ENCODE results near the gene RIMS1.
"Not testable (repeated sequence)": the region's sequence is repeated elsewhere in the genome, so short reads cannot be mapped to it uniquely, and the experiment has no call there.

RIMS1 gene

DNA sequence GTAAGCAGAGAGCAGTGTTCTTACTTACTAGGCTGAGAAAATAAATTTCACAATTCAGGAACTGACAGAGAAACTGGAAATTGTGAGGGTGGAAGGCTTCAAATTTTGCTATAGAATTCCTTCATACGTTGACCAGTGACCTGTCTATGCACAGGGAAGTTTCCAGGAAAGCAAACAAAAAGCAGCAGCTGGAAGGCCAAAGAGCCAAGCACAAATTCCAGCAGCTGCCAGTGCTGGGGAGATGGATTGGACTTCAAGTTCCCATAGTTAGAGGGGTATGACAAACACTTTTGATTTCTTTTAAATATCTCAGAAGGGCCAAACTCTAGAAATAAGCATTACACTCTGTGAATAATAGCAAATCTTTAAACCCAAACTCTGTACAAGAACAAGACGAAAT is 436.4 kb downstream of the RIMS1 start:
- in situ Hi-C loops (cut with HindIII; ENCODE audit: low sequenced_read_pairs) = no loop called here

DNA sequence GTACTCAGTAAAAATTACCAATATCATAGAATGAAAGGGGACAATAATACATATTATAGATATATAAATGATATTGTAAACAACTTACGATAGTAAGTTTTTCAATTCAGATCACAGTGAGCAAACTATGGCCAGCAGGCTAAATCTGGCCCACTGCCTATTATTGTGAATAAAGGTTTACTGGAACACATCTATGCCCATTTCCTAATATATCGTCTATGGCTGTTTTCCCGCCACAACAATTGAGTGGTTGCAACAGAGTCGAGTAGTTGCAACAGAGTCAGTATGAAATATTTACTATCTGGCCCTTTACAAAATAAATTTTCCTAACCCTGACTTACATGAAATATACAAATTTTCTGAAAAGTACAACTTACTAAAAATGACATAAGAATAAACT is 438.2 kb downstream of the RIMS1 start:
- in situ Hi-C loops (cut with HindIII; ENCODE audit: low sequenced_read_pairs) = no loop called here

DNA sequence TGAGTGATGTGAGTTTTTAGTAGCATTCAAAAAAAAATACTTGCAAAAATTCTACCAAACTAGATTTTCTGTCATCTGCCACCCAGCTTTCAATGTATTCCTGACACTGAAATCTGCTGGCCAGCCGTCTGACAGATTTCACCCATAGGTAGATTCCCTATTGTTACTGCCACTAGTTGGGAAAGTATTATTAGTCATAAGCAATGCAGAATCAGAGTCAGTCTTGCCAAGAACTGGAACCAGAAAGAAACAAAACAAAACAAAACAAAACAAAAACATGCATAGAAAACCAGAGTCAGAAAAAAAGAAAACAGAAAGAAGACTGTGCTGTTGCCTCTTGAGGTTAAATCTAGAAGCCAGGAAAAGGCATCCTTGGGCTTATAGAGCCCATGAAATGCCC is 442.4 kb downstream of the RIMS1 start:
- in situ Hi-C loops (cut with HindIII; ENCODE audit: low sequenced_read_pairs) = no loop called here

DNA sequence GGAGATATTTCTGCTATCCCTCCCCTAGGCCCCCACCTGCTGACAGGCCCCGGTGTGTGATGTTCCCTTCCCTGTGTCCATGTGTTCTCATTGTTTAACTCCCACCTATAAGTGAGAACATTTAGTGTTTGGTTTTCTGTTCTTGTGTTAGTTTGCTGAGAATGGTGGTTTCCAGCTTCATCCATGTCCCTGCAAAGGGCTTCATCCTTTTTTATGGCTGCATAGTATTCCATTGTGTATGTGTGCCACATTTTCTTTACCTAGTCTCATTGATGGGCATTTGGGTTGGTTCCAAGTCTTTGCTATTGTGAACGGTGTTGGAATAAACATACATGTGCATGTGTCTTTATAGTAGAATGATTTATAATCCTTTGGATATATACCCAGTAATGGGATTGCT is 448.9 kb downstream of the RIMS1 start:
- in situ Hi-C loops (cut with HindIII; ENCODE audit: low sequenced_read_pairs) = not testable (repeated sequence)

DNA sequence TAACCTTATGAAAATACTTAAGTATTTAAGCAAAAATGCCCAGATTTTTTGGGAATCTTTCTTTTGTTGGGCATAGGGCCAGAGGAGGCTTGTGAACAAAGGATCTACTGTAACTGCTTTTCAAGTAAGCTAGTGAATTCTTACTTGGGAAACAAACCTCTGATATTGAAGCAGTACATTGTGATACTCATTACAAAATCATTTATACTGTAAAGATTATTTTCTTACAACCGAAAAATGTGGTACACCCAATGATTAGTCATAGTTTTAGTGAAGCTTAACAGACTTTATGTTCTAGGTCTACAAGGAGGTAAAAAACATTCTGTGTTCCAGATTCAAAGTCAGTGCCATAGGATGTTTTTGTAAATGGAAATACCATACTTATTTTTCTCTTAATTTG is 462.6 kb downstream of the RIMS1 start:
- in situ Hi-C loops (cut with HindIII; ENCODE audit: low sequenced_read_pairs) = no loop called here

DNA sequence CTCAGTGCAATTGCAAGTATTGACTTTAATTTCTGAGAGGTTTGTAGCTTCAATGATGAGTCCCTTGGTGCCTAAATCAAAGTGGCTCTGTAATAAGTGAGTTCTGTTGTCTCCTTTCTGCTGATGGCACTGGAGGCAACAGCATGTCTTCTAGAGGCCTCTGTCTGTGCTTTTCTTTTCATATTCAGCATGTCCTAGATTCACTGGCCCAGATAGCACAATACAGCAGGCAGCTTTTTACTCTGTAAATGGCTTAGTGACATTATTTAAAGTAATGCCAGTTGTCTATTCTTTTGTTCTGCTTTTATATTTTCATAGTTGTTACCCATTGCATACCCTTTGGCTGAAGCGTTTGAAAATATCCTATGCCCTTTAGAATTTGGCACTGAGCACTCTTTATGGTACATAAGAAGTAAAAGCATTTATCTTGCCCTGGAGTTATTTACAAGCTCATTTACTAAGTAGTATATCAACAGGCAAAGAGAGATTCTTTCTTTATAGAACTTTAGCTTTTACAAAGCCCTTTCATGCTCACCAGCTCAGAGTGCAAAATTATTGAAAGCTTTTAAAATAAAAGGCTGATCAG is 464.0 kb downstream of the RIMS1 start:
- in situ Hi-C loops (cut with HindIII; ENCODE audit: low sequenced_read_pairs) = no loop called here

DNA sequence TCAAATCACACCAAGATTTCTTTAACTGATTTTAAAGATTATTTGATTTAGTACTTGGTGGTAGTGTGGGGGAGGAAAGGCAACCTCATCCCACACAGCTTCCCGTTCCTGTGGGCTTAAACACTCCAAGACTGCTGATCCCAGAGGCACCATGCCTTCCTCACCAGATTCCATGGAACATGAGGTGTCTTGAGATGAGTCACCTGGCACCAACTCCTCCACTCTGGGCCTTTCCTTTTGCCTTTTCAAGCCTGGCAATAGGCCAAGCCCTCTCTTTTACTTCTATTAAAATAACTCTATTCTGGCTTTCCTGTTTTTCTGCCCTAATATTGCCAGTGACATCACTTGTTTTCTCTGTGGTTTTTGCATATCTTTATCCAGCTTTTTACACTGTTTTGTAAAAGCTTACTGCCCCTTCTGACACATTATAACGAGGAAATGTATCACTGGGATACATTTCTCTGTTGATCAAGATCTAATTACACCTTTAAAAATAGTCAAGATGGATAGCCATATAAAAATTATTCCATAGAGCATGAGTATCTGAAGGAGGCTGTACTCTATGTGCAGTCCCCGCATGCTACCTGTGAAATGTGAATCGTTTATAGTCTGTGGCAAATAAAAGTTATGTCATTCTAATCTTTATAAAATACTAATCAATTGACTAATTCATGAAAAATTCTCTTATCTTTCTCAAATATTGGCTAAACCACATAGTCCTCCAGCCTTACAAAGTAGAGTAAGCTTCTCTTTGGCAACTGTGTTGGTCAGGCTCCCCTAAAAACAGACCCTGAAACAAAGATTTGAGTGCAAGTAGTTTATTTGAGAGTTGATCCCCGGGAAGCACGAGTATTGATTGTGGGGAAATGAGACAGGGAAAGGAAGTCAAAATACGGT is 477.7 kb downstream of the RIMS1 start:
- in situ Hi-C loops (cut with HindIII; ENCODE audit: low sequenced_read_pairs) = no loop called here

DNA sequence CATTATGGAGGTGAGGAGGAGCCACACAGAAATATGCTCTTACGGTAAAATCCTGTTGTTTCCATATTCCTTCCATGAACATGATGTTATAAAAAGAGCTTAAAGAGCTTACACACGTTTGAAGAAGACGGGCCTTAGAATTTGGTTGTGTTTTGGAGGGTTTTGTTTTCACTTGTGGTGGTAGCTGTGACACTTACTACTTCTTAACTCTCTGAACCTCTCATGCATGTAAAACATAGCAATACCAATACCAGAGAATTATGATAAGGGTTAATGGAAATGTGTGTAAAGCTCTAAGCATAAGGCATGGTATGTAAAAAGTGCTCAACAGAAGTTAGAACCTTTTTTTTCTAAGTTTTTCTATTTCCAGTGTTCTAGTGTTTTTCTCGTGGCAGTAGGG is 479.4 kb downstream of the RIMS1 start:
- in situ Hi-C loops (cut with HindIII; ENCODE audit: low sequenced_read_pairs) = no loop called here

DNA sequence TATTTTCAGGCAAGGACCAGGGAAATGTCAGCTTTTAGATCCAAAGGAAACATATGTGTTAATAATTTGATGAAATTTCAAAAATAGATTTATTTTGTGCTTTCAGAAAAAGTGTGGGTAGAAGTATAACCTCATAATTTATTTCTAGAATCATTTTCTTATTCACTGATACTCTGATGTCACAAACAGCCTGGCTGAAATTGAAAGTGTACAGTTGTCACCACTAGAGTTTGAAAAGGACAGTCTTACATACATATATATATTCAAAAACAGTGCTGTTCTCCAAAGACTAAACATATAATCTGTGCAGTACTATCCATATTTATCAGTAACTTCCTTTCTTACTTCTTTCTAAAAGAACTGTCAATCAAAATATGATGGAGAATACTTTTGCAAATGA is 481.1 kb downstream of the RIMS1 start:
- in situ Hi-C loops (cut with HindIII; ENCODE audit: low sequenced_read_pairs) = no loop called here

DNA sequence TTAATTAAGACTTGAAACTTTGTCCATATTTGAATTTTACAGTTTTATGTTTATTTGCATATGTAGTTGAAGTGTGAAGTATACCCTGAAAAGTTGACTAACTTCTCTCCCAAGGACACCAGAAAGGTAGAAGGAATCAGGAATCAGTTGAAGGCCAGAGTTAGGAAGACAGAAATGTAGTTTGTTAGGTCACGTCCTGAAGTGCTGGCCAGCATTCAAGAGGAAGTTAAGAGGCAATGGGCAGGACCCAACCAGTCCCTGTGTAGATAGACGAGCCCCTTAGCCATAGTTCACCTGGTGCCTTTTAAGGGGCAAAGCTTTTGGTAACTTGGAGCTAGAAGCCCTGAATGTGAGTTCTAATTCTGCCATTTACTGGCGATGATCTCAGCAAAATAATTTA is 485.1 kb downstream of the RIMS1 start:
- in situ Hi-C loops (cut with HindIII; ENCODE audit: low sequenced_read_pairs) = no loop called here

DNA sequence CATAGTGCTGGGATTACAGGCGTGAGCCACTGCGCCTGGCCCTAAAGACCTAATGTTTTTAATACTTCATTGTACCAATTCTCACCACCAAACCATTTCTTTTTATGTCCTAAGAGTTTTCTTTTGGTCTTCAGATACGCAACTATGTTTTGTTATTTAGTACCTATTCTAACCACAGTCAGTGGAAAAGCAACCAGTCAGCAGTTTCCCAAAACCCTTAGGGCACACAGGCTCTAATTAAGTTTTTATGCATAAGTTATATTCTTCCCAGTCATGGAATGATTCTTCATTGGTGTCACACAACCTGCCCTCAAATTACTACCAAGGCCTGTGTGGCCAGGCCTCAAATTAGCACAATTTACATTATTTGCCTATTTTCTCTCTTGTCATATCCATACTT is 487.8 kb downstream of the RIMS1 start:
- in situ Hi-C loops (cut with HindIII; ENCODE audit: low sequenced_read_pairs) = no loop called here

DNA sequence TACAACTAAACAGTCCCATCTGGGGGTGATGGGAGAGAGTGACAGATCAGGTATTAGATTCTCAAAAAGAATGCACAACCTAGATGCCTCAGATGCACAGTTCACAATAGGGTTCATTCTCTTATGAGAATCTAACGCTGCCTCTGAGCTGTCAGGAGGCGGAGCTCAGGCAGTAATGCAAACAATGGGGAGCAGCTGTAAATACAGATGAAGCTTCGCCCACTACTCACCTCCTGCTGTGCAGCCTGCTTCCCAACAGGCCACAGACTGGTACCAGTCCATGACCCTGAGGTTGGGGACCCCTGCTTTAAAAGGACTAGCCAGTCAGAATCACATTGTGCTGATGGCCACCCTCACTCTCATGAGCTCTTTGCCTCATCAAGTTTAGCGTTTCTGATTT is 488.5 kb downstream of the RIMS1 start:
- in situ Hi-C loops (cut with HindIII; ENCODE audit: low sequenced_read_pairs) = no loop called here

DNA sequence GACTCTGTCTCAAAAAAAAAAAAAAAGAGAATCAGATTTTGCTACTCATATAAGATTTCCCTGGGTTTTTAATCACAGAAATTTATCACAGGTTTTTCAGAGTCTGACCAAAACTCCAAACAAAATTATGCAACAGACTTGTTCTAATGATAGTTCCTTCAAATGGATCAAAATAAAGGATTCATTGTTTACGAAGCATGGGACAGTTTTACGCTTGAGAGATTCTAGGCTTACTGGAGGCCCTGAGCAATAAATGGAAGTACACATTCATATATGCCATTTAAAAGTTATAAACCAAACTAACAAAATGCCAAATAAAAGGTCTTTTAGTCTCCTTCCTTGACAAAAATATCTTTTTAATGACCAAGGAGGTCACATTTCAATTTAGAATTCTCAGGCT is 490.4 kb downstream of the RIMS1 start:
- in situ Hi-C loops (cut with HindIII; ENCODE audit: low sequenced_read_pairs) = no loop called here

DNA sequence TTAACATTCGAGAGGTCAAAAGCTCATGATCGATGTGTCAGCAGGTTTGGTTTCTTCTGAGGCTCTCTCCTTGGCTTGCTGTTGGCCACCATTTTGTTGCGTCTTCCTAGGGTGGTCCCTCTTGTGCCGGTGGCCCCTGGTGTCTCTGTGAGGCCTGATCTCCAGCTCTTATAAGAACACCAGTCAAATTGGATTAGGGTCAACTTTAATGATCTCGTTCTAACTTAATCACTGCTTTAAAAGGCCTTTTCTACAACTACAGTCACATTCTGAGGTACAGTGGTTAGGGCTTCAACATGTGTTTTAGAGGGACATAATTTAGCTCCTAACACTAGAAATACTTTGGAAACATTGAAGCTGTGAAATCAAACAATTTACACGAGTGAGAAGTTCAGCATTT is 494.7 kb downstream of the RIMS1 start:
- in situ Hi-C loops (cut with HindIII; ENCODE audit: low sequenced_read_pairs) = no loop called here

DNA sequence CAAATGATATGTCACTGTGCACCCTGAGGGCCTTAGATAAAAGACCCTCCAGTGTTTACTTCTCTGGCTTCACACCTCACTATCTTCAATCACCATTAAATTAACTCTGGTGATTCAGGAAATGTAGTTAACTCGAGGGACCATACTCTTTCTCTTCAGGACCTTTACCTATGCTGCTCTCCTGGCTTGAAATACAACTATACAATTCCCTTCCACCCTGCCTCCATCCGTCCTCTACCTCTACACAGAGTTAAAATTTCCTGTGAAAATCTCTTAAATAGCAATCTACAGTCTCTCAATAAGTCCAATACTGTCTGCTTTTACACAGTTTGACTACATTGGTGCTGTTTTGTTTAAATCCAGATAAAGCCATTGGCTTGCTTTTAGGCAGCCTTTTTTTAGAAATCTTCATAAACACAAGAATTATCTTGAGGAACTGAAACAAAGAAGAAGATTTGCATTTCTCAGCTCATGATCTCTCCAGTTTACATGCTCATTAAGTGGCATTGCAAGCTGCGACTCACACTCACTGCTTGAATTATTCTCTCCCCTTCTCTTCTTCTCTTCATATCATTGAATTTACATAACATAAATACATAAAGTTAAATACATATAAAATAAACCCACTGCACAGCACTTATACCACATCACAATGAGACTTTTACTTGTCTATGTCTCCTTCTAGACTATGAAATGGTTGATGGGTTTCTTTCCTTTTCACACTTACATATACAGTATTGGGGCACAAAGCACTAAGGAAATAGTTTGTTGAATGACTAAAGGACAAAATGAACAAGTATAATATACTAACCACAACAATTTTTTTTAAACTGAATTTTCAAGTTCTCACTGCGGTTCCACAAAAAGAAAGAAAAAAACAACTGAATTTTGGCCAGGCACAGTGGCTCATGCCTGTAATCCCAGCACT is 496.5 kb downstream of the RIMS1 start:
- in situ Hi-C loops (cut with HindIII; ENCODE audit: low sequenced_read_pairs) = no loop called here

DNA sequence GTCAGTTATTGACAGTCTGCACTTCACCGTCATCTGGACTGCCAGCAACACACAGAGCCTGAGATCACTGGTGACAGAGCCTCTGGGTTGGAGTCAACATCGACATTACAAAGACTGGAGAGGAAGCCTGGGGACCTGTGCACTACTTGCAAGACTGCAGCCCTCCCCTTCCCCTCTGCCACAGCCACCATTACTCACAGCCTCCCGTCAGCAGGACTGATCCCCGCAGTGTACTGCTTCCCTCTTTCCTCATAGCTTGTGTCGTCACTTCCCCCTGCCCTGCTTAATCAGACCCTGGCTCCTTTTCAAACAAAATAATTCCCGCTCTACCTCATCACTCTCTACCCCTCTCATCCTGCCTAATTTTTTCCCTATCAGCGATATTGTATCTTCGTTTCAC is 500.0 kb downstream of the RIMS1 start:
- in situ Hi-C loops (cut with HindIII; ENCODE audit: low sequenced_read_pairs) = no loop called here

DNA sequence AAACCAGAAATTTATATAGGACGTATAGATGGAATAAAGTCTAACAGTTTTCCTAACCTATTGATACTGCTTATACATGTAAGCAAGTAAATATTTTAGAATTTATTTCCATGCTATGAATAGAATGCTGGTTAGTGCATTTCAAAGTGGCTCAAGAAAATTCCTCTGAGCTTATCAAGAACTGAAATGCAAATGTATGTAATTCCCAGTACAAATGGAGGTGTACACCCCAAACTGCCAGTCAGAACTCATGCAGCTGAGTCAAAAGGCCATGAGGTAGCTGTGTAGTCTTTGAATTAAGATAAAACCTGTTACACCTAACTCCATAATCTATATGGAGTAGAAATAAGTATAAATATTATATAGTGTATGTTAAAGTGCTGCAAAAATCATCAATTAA is 503.3 kb downstream of the RIMS1 start:
- in situ Hi-C loops (cut with HindIII; ENCODE audit: low sequenced_read_pairs) = no loop called here

DNA sequence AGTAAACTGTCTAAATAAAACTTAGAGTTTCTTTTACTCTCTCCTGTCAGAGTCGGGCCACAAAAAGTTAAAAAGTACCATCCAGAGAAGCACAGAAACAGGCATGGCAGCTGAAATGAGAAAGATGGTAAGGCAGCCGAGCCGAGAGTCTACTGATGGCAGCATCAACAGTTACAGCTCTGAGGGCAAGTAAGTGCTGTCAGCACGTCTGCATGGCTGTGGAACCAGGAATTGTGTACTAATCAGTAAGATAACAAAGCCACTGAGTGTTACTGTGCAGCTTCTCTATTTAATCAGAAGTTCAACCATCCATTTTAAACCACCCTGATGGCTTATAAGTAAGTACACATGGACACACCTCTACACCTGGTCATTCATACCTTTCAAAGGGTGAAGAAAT is 504.2 kb downstream of the RIMS1 start:
- in situ Hi-C loops (cut with HindIII; ENCODE audit: low sequenced_read_pairs) = no loop called here

DNA sequence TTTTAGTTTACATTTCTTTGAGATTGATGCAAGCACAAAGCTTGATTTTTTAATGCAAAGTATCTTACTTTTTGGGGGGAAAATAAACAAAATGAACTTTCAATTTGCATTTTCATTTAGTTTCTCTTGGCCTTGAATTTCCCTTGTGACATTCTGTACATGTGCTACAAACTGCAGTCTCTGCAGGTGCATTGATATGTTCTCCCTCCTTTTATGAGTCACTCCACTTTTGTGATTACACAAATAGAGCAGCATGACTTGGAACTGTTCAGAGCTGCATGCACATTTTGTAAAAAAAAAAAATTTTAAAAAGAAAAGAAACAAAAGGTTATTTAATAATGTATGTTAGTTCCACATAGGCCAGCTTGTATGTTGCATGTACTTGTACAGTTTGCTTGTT is 515.5 kb downstream of the RIMS1 start:
- in situ Hi-C loops (cut with HindIII; ENCODE audit: low sequenced_read_pairs) = loop anchor here (25.0 kb wide), 1 partner anchor 735 kb away; no protein-coding TSS in a partner anchor

DNA sequence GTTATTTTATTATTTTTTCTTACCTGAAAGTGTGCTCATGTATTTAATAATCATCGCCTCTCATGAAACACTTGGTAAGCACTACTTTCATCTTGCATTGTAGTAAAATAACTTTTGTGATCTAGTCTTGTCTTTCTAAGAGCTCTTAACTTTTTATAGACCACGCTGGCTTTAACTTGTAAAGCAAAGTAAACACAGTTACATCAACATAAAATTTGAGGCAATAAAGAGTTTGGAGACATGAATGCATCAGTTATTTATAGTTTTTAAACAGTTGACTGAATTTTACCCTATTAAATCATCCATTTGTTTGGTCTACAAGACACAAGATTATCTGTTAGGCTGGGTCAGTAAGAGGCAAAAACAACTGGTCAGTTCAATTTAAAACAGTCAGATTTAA is 517.1 kb downstream of the RIMS1 start:
- in situ Hi-C loops (cut with HindIII; ENCODE audit: low sequenced_read_pairs) = loop anchor here (25.0 kb wide), 1 partner anchor 734 kb away; no protein-coding TSS in a partner anchor

DNA sequence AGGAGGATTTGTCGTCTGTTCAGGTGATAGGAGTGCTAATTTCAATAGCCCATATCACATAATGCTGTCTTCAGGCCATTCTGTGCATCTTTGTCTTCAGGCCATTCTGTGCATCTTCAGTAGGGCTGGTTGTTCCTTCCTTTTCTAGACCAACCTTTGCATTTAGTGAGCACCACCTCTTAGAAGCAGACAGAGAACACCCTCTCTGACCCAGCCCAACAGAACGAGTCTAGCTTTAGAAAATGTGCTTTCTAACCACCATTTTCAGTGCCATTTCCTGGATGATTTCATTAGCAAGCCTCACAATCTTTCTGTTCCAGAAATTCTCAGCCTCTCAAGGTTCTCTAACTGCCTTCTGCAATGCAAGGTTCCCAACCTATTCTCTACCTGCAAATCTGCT is 520.2 kb downstream of the RIMS1 start:
- in situ Hi-C loops (cut with HindIII; ENCODE audit: low sequenced_read_pairs) = loop anchor here (25.0 kb wide), 1 partner anchor 731 kb away; no protein-coding TSS in a partner anchor
